Adipocyte (in vitro differentiated cells): ENCODE results near the gene UBE2H.
"Not testable (repeated sequence)": the region's sequence is repeated elsewhere in the genome, so short reads cannot be mapped to it uniquely, and the experiment has no call there.

Experiments
- DNase-seq: peaks from one replicate; pipeline ENCODE4 v3.0.0-alpha.2; 2015; ENCODE audit warnings: low read depth
- H3K27me3 ChIP-seq: replicated peaks from 2 replicates; pipeline ENCODE4 v1.7.0; 2013; ENCODE audit warnings: mild to moderate bottlenecking, low read length, moderate library complexity; ENCODE audit not compliant: control insufficient read depth, insufficient read depth
- H3K36me3 ChIP-seq: 2 replicates; pipeline ENCODE4 v1.7.0; 2013; ENCODE audit warnings: low read length, mild to moderate bottlenecking, moderate library complexity; ENCODE audit not compliant: control insufficient read depth, insufficient read depth, severe bottlenecking
- H3K4me1 ChIP-seq: 2 replicates; pipeline ENCODE4 v1.7.0; 2013; ENCODE audit warnings: mild to moderate bottlenecking, low read length, moderate library complexity; ENCODE audit not compliant: control insufficient read depth, insufficient read depth
- H3K4me3 ChIP-seq: 2 replicates; pipeline ENCODE4 v1.7.0; 2013; ENCODE audit warnings: mild to moderate bottlenecking, low read length, moderate library complexity
- H3K9ac ChIP-seq: 2 replicates; pipeline ENCODE4 v1.7.0; 2013; ENCODE audit warnings: mild to moderate bottlenecking, low read length, moderate library complexity
- H3K9me3 ChIP-seq: 2 replicates; pipeline ENCODE4 v1.7.0; 2013; ENCODE audit warnings: mild to moderate bottlenecking, low read length, moderate library complexity; ENCODE audit not compliant: control insufficient read depth

UBE2H gene

GRCh38 chr7:129907122-129907736, 45.5 kb downstream of the UBE2H start:
- no peaks in the 10 kb centered on the region for H3K9me3 ChIP-seq
- peaks cover 27% of the 10 kb centered on the region for H3K36me3 ChIP-seq
- DNase-seq = no peak
- no peak overlapping the region for H3K9ac ChIP-seq
- H3K27me3 ChIP-seq = no peaks in the 10 kb centered on the region
- peaks cover 14% of the 10 kb centered on the region for H3K4me1 ChIP-seq
- no peak overlapping the region for H3K4me3 ChIP-seq

GRCh38 chr7:129906700-129907099, 46.1 kb downstream of the UBE2H start:
- Histone ChIP-seq H3K9ac (no peak overlapping the region), H3K4me3 (no peak overlapping the region), H3K36me3 (peaks cover 27% of the 10 kb centered on the region), H3K27me3 (no peaks in the 10 kb centered on the region), H3K4me1 (peaks cover 14% of the 10 kb centered on the region), H3K9me3 (no peaks in the 10 kb centered on the region)
- no peak for DNase-seq

- Histone ChIP-seq H3K27me3 (no peaks in the 10 kb centered on the region), H3K4me1 (peaks cover 14% of the 10 kb centered on the region), H3K9me3 (no peaks in the 10 kb centered on the region), H3K9ac (no peak overlapping the region), H3K36me3 (peaks cover 30% of the 10 kb centered on the region), H3K4me3 (no peak overlapping the region)
- no peak for DNase-seq
These were observed 48.8 kb downstream of the UBE2H start for GRCh38 chr7:129903935-129904334.

- Histone ChIP-seq H3K27me3 (no peaks in the 10 kb centered on the region), H3K4me3 (no peak overlapping the region), H3K4me1 (peaks cover 8% of the 10 kb centered on the region), H3K9me3 (no peaks in the 10 kb centered on the region), H3K9ac (no peak overlapping the region), H3K36me3 (peaks cover 30% of the 10 kb centered on the region)
- DNase-seq = no peak
These were observed 49.9 kb downstream of the UBE2H start for GRCh38 chr7:129902788-129903422.

GRCh38 chr7:129898502-129899160, 54.1 kb downstream of the UBE2H start:
- DNase-seq = no peak
- Histone ChIP-seq H3K27me3 (no peaks in the 10 kb centered on the region), H3K9me3 (no peaks in the 10 kb centered on the region), H3K36me3 (peaks cover 24% of the 10 kb centered on the region), H3K4me1 (no peaks in the 10 kb centered on the region), H3K9ac (no peak overlapping the region), H3K4me3 (no peak overlapping the region)

GRCh38 chr7:129898007-129898406, 54.8 kb downstream of the UBE2H start:
- Histone ChIP-seq H3K9me3 (no peaks in the 10 kb centered on the region), H3K27me3 (no peaks in the 10 kb centered on the region), H3K36me3 (peaks cover 21% of the 10 kb centered on the region), H3K4me3 (no peak overlapping the region), H3K4me1 (no peaks in the 10 kb centered on the region), H3K9ac (no peak overlapping the region)
- no peak for DNase-seq

- no peak overlapping the region for H3K4me3 ChIP-seq
- no peak overlapping the region for H3K9ac ChIP-seq
- H3K27me3 ChIP-seq = no peaks in the 10 kb centered on the region
- no peaks in the 10 kb centered on the region for H3K4me1 ChIP-seq
- H3K36me3 ChIP-seq = peaks cover 16% of the 10 kb centered on the region
- no peak for DNase-seq
- no peaks in the 10 kb centered on the region for H3K9me3 ChIP-seq
These were observed 56.0 kb downstream of the UBE2H start for GRCh38 chr7:129896568-129897382.

- H3K4me3 ChIP-seq, H3K9me3 ChIP-seq, H3K36me3 ChIP-seq, H3K9ac ChIP-seq, H3K27me3 ChIP-seq, H3K4me1 ChIP-seq, DNase-seq: not testable (repeated sequence)
These were observed 58.6 kb downstream of the UBE2H start for GRCh38 chr7:129894184-129894583.

- Histone ChIP-seq H3K4me1 (peaks cover 14% of the 10 kb centered on the region), H3K9ac (no peak overlapping the region), H3K36me3 (peaks cover 4% of the 10 kb centered on the region), H3K27me3 (no peaks in the 10 kb centered on the region), H3K4me3 (no peak overlapping the region), H3K9me3 (no peaks in the 10 kb centered on the region)
- no peak for DNase-seq
These were observed 62.7 kb downstream of the UBE2H start for GRCh38 chr7:129890090-129890489.

GRCh38 chr7:129889133-129889844, 63.5 kb downstream of the UBE2H start:
- DNase-seq = no peak
- peaks cover 14% of the 10 kb centered on the region for H3K4me1 ChIP-seq
- no peaks in the 10 kb centered on the region for H3K9me3 ChIP-seq
- no peak overlapping the region for H3K9ac ChIP-seq
- H3K4me3 ChIP-seq = no peak overlapping the region
- H3K36me3 ChIP-seq = peaks cover 5% of the 10 kb centered on the region
- no peaks in the 10 kb centered on the region for H3K27me3 ChIP-seq
